Right lobe of liver (tissue), 4 donors: Measurements from ENCODE around the gene LACRT.

Experiments used
- CTCF ChIP-seq, 4 donors: fragments of 200-600 bp in 3 of 4; fragments of 450-650 bp in 1 of 4; IDR thresholded peaks; one replicate each; pipeline versions ENCODE4 v1.5.1 to v1.8.0; 2016 to 2022; ENCODE audit warnings: antibody characterized with exemption in 4 of 4, mild to moderate bottlenecking in 2 of 4
- POLR2A ChIP-seq: fragments of 450-650 bp; IDR thresholded peaks from one replicate; pipeline ENCODE4 v1.6.1; 2017; ENCODE audit warnings: antibody characterized with exemption, mild to moderate bottlenecking
- donor health status: DM: no; HTN: no; CAD: no.
- donor health status: DM: no; HTN: no; CAD: no.
- donor health status: DM: no; HTN: yes; CAD: no.

- TF ChIP-seq CTCF (IDR thresholded peaks at IDR 0.05): no peak
- TF ChIP-seq POLR2A: peak; percentile 34
Measured at GRCh38 chr12:54587315-54587873, 47.3 kb downstream of the LACRT start.
